ENCODE measurements around the gene ANXA2.

GRCh38 chr15:60370869-60371136 is 27.0 kb downstream of the ANXA2 start:
- TF ChIP-seq, protein P1, sequence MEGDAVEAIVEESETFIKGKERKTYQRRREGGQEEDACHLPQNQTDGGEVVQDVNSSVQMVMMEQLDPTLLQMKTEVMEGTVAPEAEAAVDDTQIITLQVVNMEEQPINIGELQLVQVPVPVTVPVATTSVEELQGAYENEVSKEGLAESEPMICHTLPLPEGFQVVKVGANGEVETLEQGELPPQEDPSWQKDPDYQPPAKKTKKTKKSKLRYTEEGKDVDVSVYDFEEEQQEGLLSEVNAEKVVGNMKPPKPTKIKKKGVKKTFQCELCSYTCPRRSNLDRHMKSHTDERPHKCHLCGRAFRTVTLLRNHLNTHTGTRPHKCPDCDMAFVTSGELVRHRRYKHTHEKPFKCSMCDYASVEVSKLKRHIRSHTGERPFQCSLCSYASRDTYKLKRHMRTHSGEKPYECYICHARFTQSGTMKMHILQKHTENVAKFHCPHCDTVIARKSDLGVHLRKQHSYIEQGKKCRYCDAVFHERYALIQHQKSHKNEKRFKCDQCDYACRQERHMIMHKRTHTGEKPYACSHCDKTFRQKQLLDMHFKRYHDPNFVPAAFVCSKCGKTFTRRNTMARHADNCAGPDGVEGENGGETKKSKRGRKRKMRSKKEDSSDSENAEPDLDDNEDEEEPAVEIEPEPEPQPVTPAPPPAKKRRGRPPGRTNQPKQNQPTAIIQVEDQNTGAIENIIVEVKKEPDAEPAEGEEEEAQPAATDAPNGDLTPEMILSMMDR (conservative IDR thresholded peaks at IDR 0.05; ENCODE audit: low read length) = no peak
- no peak for TF ChIP-seq EZH2phosphoT487 (IDR thresholded peaks at IDR 0.05; ENCODE audit: borderline replicate concordance)

Data from Loucy (cell line).